Ishikawa (cell line): ENCODE measurements around the gene TRAPPC2.

Experiments used
- CEBPB ChIP-seq: IDR thresholded peaks from 2 replicates; pipeline ENCODE4 v1.6.1; 2012
- CREB1 ChIP-seq: IDR thresholded peaks from 2 replicates; pipeline ENCODE4 v1.6.1; 2012; ENCODE audit warnings: low read depth
- EGR1 ChIP-seq: IDR thresholded peaks from 2 replicates; pipeline ENCODE4 v1.6.1; 2012
- EP300 ChIP-seq: IDR thresholded peaks from 2 replicates; pipeline ENCODE4 v1.6.1; 2012; ENCODE audit warnings: borderline replicate concordance
- FOXM1 ChIP-seq: IDR thresholded peaks from 2 replicates; pipeline ENCODE4 v1.6.1; 2012; ENCODE audit warnings: low read depth, borderline replicate concordance
- MAX ChIP-seq: IDR thresholded peaks from 2 replicates; pipeline ENCODE4 v1.6.1; 2012
- NFIC ChIP-seq: IDR thresholded peaks from 2 replicates; pipeline ENCODE4 v1.6.1; 2012
- RAD21 ChIP-seq: IDR thresholded peaks from 2 replicates; pipeline ENCODE4 v1.6.1; 2012; ENCODE audit warnings: low read depth
- REST ChIP-seq: IDR thresholded peaks from 2 replicates; pipeline ENCODE4 v1.6.1; 2012; ENCODE audit warnings: low read depth, mild to moderate bottlenecking
- TAF1 ChIP-seq: IDR thresholded peaks from 2 replicates; pipeline ENCODE4 v1.6.1; 2012; ENCODE audit warnings: low read depth, mild to moderate bottlenecking
- TCF12 ChIP-seq: IDR thresholded peaks from 2 replicates; pipeline ENCODE4 v1.6.1; 2012; ENCODE audit warnings: low read depth
- TEAD4 ChIP-seq: IDR thresholded peaks from 2 replicates; pipeline ENCODE4 v1.6.1; 2012
- USF1 ChIP-seq: IDR thresholded peaks from 2 replicates; pipeline ENCODE4 v1.6.1; 2012
- YY1 ChIP-seq: IDR thresholded peaks from 2 replicates; pipeline ENCODE4 v1.6.1; 2012; ENCODE audit warnings: low read depth
- ZBTB7A ChIP-seq: IDR thresholded peaks from 2 replicates; pipeline ENCODE4 v1.6.1; 2012; ENCODE audit warnings: low read depth

TRAPPC2 gene

GRCh38 chrX:13763489-13763888 is 29.1 kb upstream of the TRAPPC2 start:
- TF ChIP-seq TAF1 (no peak), USF1 (no peak), ZBTB7A (no peak), NFIC (no peak), TEAD4 (no peak), REST (no peak), EP300 (no peak), MAX (no peak), CEBPB (no peak), CREB1 (no peak), TCF12 (no peak), EGR1 (no peak), FOXM1 (no peak), YY1 (no peak), RAD21 (no peak)

GRCh38 chrX:13761606-13762414 is 27.4 kb upstream of the TRAPPC2 start:
- TF ChIP-seq MAX (no peak), NFIC (no peak), REST (no peak), EP300 (no peak), CREB1 (no peak), RAD21 (no peak), EGR1 (no peak), YY1 (no peak), FOXM1 (no peak), TAF1 (no peak), TCF12 (no peak), USF1 (no peak), ZBTB7A (no peak), TEAD4 (no peak), CEBPB (no peak)

GRCh38 chrX:13760426-13760825 is 26.0 kb upstream of the TRAPPC2 start:
- TF ChIP-seq TCF12, result no peak
- no peak for TF ChIP-seq MAX
- TF ChIP-seq RAD21, result no peak
- no peak for TF ChIP-seq EGR1
- no peak for TF ChIP-seq CEBPB
- TF ChIP-seq YY1, result no peak
- no peak for TF ChIP-seq EP300
- no peak for TF ChIP-seq NFIC
- TF ChIP-seq TAF1, result no peak
- TF ChIP-seq CREB1, result no peak
- TF ChIP-seq REST, result no peak
- TF ChIP-seq TEAD4, result no peak
- no peak for TF ChIP-seq ZBTB7A
- TF ChIP-seq USF1, result no peak
- no peak for TF ChIP-seq FOXM1
